NB4 (cell line): ENCODE results near the gene PDE6C.

ENCODE experiments used
- MYC ChIP-seq: IDR thresholded peaks from 2 replicates; pipeline ENCODE4 v1.6.1; 2011; ENCODE audit warnings: low read depth, low read length
- POLR2A ChIP-seq: IDR thresholded peaks from 2 replicates; pipeline ENCODE4 v1.6.1; 2011; ENCODE audit warnings: mild to moderate bottlenecking; ENCODE audit not compliant: insufficient read length; ENCODE audit errors: extremely low read depth
- TF ChIP-seq, protein P1 (sequence below): IDR thresholded peaks from one replicate; pipeline ENCODE4 v1.5.1; 2012; ENCODE audit warnings: low read depth, low read length

DNA sequence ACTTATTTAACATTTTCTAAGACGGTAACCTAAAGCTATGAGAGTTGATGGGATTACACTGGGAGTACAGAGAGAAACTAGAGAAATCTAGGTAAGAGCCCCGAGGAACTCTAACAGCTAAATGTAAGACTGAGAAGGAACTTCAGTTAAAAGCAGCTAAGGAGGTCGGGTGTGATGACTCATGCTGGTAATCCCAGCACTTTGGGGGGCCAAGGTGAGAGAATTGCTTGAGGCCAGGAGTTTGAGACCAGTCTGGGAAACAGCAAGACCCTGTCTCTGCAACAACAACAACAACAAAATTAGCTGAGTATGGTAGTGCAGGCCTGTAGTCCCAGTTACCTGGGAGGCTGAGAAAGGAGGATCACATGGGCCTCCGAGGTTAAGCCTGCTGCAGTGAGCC lies 66.0 kb downstream of the PDE6C start:
- TF ChIP-seq, protein P1, sequence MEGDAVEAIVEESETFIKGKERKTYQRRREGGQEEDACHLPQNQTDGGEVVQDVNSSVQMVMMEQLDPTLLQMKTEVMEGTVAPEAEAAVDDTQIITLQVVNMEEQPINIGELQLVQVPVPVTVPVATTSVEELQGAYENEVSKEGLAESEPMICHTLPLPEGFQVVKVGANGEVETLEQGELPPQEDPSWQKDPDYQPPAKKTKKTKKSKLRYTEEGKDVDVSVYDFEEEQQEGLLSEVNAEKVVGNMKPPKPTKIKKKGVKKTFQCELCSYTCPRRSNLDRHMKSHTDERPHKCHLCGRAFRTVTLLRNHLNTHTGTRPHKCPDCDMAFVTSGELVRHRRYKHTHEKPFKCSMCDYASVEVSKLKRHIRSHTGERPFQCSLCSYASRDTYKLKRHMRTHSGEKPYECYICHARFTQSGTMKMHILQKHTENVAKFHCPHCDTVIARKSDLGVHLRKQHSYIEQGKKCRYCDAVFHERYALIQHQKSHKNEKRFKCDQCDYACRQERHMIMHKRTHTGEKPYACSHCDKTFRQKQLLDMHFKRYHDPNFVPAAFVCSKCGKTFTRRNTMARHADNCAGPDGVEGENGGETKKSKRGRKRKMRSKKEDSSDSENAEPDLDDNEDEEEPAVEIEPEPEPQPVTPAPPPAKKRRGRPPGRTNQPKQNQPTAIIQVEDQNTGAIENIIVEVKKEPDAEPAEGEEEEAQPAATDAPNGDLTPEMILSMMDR: no peak
- TF ChIP-seq POLR2A: no peak
- TF ChIP-seq MYC: no peak
